HG03558 (cell line): ENCODE data around the gene POFUT2.

Experiments
- ATAC-seq: cut with Tn5 transposase; IDR thresholded peaks from one replicate; pipeline ENCODE4 v1.9.1; 2021; ENCODE audit warnings: moderate number of reproducible peaks; ENCODE audit not compliant: unreplicated experiment; ENCODE audit errors: extremely low read depth

POFUT2 gene

GRCh38 chr21:45266518-45267389 lies 20.9 kb downstream of the POFUT2 start:
- no peak for ATAC-seq

- ATAC-seq: no peak
Observed at GRCh38 chr21:45265721-45266517, 21.8 kb downstream of the POFUT2 start.

- no peak for ATAC-seq
Observed at GRCh38 chr21:45264912-45265515, 22.7 kb downstream of the POFUT2 start.

DNA sequence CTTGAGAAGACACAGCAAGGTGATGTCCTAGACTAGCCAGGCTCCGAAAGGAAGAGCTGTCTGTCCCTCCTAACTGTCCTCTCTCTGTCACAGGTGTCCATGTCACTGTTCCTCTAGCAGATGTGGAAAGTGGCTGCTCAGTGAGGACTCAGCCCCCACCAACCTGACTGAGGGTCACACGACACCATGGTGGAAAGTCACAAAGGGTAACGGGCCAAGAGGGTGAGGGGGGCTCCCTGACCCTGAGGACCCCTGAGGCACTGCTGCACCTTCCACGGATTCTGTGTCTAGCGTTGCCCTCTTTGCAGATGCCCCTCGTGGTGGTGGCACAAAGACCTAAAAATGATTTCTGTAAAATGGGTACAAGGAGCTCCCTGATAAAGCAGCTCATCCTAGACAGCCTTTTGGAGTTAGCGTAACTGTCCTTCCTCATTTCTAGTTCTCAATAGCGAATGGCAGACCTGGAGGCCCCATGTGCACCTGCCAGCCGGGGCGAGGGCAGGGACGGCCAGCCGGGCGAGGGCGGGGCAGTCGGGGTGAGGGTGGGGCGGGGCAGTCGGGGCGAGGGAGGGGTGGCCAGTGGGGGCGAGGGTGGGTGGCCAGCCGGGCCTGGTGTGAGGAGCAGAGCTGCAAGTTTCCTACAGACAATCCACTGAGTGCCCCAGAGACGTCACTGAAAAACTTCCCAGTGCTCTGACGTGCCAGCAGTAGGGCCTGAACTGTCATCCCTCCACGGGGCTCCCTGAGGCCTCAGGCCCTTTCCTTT lies 23.4 kb downstream of the POFUT2 start:
- no peak for ATAC-seq

GRCh38 chr21:45263534-45263933 lies 24.2 kb downstream of the POFUT2 start:
- ATAC-seq: no peak

DNA sequence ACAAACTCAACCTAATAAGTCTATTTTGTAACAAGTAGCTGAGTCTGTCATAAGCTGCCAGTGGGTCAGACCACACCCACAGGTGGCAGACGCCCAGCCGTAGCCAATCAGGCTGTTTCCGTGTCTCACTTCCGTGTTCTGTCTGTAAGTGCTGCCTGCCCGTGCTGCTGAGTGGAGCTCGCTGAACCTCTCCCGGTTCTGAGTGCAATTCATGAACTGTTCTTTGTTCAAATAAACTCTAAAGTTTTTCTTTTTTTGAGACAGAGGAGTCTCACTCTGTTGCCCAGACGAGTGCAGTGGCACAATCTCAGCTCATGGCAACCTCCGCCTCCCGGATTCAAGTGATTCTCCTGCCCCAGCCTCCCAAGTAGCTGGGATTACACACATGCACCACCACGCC lies 25.1 kb downstream of the POFUT2 start:
- no peak for ATAC-seq

DNA sequence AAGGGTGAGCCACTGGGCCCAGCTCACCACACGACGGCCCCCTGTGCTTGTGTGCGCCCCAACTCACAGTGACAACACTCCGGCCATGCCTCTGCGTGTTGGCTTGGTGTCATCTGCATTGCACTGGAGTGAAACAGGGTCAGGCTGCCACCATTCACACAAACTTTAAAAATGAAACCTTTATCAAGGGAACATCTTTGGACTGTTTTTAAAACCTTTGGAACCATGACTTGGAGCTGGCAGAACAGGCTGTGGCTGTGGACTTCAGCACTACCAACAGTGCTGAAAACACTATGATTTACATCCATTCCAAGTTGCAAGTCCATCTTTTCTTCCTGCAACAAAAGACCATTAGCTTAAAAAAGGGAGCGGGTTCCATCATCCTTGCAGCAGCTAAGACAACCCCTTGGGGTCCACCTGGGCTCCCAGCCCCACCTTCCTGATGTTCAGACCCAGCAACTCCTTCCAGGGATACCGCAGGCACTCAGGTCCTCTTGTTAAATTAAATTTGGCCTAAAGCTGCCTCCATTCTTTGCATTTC lies 25.6 kb downstream of the POFUT2 start:
- no peak for ATAC-seq

DNA sequence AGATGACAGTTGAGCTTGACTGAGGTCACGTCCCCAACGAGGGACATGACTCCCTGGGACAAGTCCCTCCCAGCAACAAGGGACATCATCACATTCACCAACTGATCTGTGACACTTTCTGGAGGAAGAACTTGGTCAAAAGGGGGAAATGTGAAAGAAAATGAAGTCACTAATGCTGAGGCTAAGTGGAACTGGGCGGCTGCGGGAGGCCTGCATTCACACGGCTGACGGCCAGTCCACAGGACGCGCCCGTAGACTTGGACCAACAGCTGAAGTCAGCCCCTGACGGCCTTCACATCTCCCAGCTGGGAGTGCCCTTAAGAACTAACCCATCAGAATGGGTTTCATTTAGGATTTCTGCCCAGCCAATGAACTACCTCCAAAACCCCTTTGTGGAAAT lies 26.6 kb downstream of the POFUT2 start:
- ATAC-seq: no peak

DNA sequence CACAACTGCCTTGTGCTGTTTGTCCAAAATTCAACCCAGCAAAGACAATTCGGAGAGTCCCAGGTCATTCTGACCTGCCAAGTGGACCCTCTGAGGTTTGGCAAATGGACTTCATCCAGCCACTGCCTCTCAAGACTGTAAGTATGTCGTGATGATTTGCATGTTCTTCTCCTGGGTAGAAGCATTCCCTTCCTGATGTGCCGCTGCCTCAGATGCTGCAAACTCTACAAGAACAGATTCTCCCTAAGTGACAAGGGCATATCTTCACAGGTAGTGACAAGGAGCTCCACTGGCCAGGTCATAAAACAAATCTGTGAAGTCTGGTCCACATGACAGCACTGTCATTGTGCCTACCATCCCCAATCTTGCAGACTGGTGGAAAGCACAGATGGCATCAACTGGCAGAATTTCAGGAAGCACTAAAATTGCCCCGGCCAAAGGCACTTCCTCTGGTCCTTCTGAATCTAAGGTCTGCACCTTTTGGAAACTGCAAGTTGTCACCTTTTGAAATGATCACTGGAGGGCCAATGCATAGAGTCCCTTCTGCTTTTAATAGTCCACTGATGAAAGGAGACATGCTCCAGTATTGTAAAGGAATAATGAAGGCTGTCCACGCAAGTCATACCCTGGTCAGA lies 27.4 kb downstream of the POFUT2 start:
- ATAC-seq: no peak

GRCh38 chr21:45259206-45259840 lies 28.4 kb downstream of the POFUT2 start:
- no peak for ATAC-seq

GRCh38 chr21:45258466-45258865 lies 29.2 kb downstream of the POFUT2 start:
- no peak for ATAC-seq

- no peak for ATAC-seq
Observed at GRCh38 chr21:45257673-45258341, 29.9 kb downstream of the POFUT2 start.

GRCh38 chr21:45256912-45257672 lies 30.6 kb downstream of the POFUT2 start:
- no peak for ATAC-seq

GRCh38 chr21:45256021-45256911 lies 31.4 kb downstream of the POFUT2 start:
- no peak for ATAC-seq

GRCh38 chr21:45255381-45256020 lies 32.2 kb downstream of the POFUT2 start:
- ATAC-seq: no peak

- no peak for ATAC-seq
Observed at GRCh38 chr21:45254460-45254930, 33.2 kb downstream of the POFUT2 start.
